ENCODE measurements around the gene SP4. TPM values are rescaled to one million over a fixed set of nuclear protein-coding genes. Genes with fewer than 3 reads are reported as not detected.

The SP4 gene
- total RNA-seq = 10 to 100 TPM in 3 of 4 donors, 1 to 10 TPM in 1; 6.9 to 17.0 (median 11.3) TPM

GRCh38 chr7:21427871-21428658, at the start of gene SP4:
SP4 (plus strand) TSS chr7:21428083; CDS start chr7:21428252, 169 bp downstream.
- peaks cover 0 to 52% (median 16%) of the 10 kb centered on the region in 4 donors for H3K4me1 ChIP-seq

GRCh38 chr7:21383227-21384220, 44.4 kb upstream of the SP4 start:
- Histone ChIP-seq H3K27ac (no peak overlapping the region), H3K9me3 (no peaks in the 10 kb centered on the region), H3K4me1 (no peaks in the 10 kb centered on the region), H3K27me3 (no peaks in the 10 kb centered on the region), H3K36me3 (no peaks in the 10 kb centered on the region), H3K4me3 (no peak overlapping the region)
- TF ChIP-seq EP300 (IDR thresholded peaks at IDR 0.05) (no peak), POLR2A (IDR thresholded peaks at IDR 0.05) (no peak)
- TF ChIP-seq, protein P1, sequence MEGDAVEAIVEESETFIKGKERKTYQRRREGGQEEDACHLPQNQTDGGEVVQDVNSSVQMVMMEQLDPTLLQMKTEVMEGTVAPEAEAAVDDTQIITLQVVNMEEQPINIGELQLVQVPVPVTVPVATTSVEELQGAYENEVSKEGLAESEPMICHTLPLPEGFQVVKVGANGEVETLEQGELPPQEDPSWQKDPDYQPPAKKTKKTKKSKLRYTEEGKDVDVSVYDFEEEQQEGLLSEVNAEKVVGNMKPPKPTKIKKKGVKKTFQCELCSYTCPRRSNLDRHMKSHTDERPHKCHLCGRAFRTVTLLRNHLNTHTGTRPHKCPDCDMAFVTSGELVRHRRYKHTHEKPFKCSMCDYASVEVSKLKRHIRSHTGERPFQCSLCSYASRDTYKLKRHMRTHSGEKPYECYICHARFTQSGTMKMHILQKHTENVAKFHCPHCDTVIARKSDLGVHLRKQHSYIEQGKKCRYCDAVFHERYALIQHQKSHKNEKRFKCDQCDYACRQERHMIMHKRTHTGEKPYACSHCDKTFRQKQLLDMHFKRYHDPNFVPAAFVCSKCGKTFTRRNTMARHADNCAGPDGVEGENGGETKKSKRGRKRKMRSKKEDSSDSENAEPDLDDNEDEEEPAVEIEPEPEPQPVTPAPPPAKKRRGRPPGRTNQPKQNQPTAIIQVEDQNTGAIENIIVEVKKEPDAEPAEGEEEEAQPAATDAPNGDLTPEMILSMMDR (IDR thresholded peaks at IDR 0.05) = no peak
- WGBS, 2 donors = 58 to 64% methylated on average over 2 of the region's 2 CpGs
- no peak for DNase-seq (ENCODE audit: low spot score in 2 of 2)

More at GRCh38 chr7:21427871-21428658, at the start of gene SP4:
- peak within 1 kb of the TSS; percentile 61 to 89 (median 82) for H3K4me3 ChIP-seq
- no peaks in the 10 kb centered on the region for H3K27me3 ChIP-seq
- peak within 1 kb of the TSS; percentile 91 to 99 (median 96) for H3K27ac ChIP-seq
- no peaks in the 10 kb centered on the region for H3K9me3 ChIP-seq
- TF ChIP-seq POLR2A (IDR thresholded peaks at IDR 0.05) (peak in 1 of 2 donors; percentile 67), EP300 (IDR thresholded peaks at IDR 0.05) (peak in 1 of 2 donors; percentile 77)
- TF ChIP-seq, protein P1 (IDR thresholded peaks at IDR 0.05) = peak in 3 of 5 experiments; percentile 5 to 23 (median 16)
- peak; percentile 88 to 92 for DNase-seq (ENCODE audit: low spot score in 2 of 2)
- 0 to 1% methylated on average over 33 to 45 of the region's 63 CpGs for WGBS, 2 donors
- peaks cover 0 to 12% (median 0%) of the 10 kb centered on the region in 3 donors for H3K36me3 ChIP-seq

- WGBS, 2 donors = 33 to 34% methylated on average over 2 of the region's 2 CpGs
Measured at GRCh38 chr7:21393937-21394336, 33.9 kb upstream of the SP4 start.

GRCh38 chr7:21401944-21402343, 25.9 kb upstream of the SP4 start:
- Histone ChIP-seq H3K4me1 (no peaks in the 10 kb centered on the region), H3K27me3 (no peaks in the 10 kb centered on the region), H3K4me3 (no peak overlapping the region), H3K27ac (no peak overlapping the region), H3K36me3 (no peaks in the 10 kb centered on the region), H3K9me3 (no peaks in the 10 kb centered on the region)
- DNase-seq (ENCODE audit: low spot score in 2 of 2) = no peak
- TF ChIP-seq, protein P1 (IDR thresholded peaks at IDR 0.05) = no peak
- 91% methylated on average over 5 of the region's 5 CpGs for WGBS, 2 donors

More at GRCh38 chr7:21393937-21394336, 33.9 kb upstream of the SP4 start:
- Histone ChIP-seq H3K9me3 (no peaks in the 10 kb centered on the region), H3K4me1 (no peaks in the 10 kb centered on the region), H3K36me3 (no peaks in the 10 kb centered on the region), H3K4me3 (no peak overlapping the region), H3K27me3 (no peaks in the 10 kb centered on the region), H3K27ac (no peak overlapping the region)
- no peak for DNase-seq (ENCODE audit: low spot score in 2 of 2)
- TF ChIP-seq, protein P1 (IDR thresholded peaks at IDR 0.05) = no peak
- no peak for TF ChIP-seq EP300 (IDR thresholded peaks at IDR 0.05)
- TF ChIP-seq POLR2A (IDR thresholded peaks at IDR 0.05) = no peak

Data from tibial nerve (tissue), 4 donors.